GM08714 (cell line): ENCODE measurements around the gene TRPC4.

Experiments used
- H3K4me3 ChIP-seq: fragments of 200-500 bp; sonication (Bioruptor generic); 2 replicates; pipeline ENCODE4 v1.5.1; 2014; ENCODE audit warnings: mild to moderate bottlenecking, low read length, inconsistent platforms
- ZNF274 ChIP-seq: IDR thresholded peaks from 2 replicates; pipeline ENCODE4 v1.6.1; 2012; ENCODE audit warnings: mild to moderate bottlenecking, low read depth, low read length

Gene TRPC4

DNA sequence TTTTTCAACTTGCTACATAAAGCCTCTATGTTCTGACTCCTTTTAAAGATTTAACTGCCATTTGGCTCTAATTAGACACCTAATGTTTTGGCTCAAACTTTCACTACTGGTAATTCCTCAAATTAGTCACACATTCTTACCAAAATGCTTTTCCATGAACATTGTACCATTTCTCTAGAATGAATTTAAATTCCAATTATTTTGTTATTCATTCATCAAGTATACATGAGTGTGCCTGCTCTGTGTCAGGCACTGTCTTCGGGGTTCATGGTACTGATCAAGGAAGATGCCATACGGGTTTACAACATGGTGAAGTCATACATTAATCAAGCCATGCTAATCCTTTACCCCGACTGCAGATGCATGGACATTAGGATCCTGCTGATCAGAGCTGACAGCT lies 201.9 kb downstream of the TRPC4 start:
- H3K4me3 ChIP-seq = no peak overlapping the region
- no peak for TF ChIP-seq ZNF274

DNA sequence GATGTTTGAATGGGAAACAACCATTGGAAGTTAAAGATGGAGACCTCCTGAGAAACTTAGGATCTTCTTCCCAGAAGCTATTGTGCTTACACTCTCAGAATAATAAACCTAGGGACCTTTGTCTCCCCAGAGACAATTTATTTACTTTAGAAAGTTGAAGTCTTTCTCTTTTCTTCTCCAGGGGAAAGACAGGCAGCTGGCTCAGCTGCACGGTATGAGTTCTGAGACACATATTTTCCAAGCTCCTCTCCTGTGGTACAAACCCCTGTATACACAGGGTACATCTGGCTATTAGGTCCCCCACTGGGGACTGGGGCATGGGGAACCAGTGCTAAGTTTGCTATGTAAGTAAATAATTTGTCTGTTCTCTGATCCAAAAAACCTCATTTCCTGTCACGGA lies 203.5 kb downstream of the TRPC4 start:
- no peak overlapping the region for H3K4me3 ChIP-seq
- TF ChIP-seq ZNF274 = no peak

DNA sequence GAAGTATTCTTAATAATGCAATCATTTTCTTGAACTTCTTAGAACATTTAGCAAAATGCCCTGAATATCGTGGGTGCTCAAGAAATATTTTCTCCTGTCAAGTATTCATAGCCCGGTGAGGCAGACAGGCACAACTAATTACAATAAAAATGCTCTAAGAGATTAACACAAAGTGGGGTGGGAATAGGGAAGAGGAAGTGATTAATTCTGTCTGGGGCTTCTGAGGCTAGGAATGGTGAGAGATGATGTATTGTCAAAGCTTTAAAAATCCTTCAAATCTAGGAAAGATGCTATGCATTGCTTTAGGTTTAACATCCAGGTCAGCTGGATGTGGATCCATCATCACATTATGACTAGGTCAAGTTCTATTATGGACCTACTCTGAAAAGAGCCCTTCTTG lies 204.2 kb downstream of the TRPC4 start:
- TF ChIP-seq ZNF274 = no peak
- H3K4me3 ChIP-seq = no peak overlapping the region

DNA sequence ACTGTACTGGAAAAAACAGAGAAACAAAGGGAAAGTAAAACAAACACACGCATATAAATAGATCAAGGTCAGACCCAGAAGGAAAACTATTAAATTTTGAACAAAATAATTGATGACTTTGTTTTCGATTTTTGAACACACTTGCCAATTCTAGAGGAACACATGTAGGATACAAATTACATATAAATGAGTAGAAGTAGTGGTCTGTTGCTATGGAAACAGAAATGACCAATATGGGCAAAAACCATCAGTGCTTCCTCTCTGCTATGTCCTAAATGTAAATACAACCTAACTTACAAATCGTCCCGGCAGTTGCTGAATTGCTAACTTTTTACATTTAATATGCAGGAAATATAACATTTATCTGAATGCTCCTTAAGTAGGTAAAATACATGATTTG lies 205.8 kb downstream of the TRPC4 start:
- no peak for TF ChIP-seq ZNF274

GRCh38 chr13:37662624-37663023 lies 206.9 kb downstream of the TRPC4 start:
- H3K4me3 ChIP-seq = no peak overlapping the region
- TF ChIP-seq ZNF274 = no peak

More for the DNA sequence above, 205.8 kb downstream of the TRPC4 start:
- no peak overlapping the region for H3K4me3 ChIP-seq

- no peak for TF ChIP-seq ZNF274
- H3K4me3 ChIP-seq = no peak overlapping the region
Observed at GRCh38 chr13:37657956-37658355, 211.6 kb downstream of the TRPC4 start.

DNA sequence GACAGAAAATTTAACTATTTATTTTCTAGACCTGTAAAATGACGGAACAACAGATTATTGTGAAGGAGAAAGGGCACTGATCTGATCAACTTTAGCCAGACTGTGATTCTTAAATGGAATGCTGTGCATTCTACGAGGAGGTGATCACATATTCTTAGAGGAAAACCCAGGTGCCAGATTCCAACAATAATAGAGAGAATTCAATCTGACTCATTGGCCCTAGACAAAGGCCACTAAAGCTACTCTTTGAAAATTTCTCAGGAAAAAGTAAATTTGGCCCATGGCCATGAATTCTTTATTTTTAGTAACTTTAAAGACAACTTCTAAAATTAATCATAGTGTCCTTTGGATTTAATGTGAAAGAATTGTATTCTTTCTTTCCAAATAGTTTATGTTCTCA lies 212.4 kb downstream of the TRPC4 start:
- no peak overlapping the region for H3K4me3 ChIP-seq
- no peak for TF ChIP-seq ZNF274

GRCh38 chr13:37656247-37656940 lies 213.2 kb downstream of the TRPC4 start:
- no peak for TF ChIP-seq ZNF274

DNA sequence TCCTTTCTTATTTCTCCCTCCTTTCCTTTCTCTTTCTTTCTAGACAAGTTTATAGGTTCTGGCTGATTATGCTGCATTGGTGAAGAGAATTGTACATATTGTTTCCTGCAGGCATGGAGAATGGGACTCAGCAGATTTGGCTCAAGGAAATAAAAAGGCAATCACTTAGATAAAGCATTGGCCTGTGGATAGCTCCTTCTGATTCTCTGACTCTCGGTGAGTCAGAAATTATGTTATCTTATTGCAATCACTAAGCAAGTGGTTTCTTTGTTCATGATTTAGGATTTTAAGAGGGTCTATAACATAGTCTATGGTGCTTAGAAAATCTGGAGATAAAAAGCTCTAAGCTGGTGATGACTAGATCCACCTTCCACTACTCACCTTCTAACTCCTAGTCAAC lies 217.0 kb downstream of the TRPC4 start:
- no peak overlapping the region for H3K4me3 ChIP-seq
- no peak for TF ChIP-seq ZNF274

More at GRCh38 chr13:37656247-37656940, 213.2 kb downstream of the TRPC4 start:
- no peak overlapping the region for H3K4me3 ChIP-seq

GRCh38 chr13:37651891-37652290 lies 217.7 kb downstream of the TRPC4 start:
- no peak overlapping the region for H3K4me3 ChIP-seq
- no peak for TF ChIP-seq ZNF274

DNA sequence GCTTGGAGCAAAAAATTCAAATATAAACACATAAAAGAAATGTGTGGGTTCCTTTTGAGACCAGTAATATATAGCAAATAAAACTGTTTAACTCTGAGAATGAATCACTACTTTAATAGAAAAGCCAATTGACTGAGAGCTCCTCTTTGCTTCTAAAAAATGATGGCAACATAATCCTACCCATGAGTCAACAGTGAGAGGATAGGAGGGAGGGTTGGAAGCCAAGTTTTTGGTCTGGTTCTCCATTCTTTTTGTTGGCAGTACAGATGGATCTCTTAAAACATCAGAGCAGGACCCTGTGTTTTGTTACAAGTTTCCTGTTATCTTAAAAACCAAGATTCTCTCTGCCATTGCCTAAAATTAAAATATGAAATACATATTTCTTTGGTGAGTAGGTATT lies 221.0 kb downstream of the TRPC4 start:
- no peak overlapping the region for H3K4me3 ChIP-seq
- no peak for TF ChIP-seq ZNF274

- TF ChIP-seq ZNF274 = no peak
- no peak overlapping the region for H3K4me3 ChIP-seq
Observed at GRCh38 chr13:37647031-37647650, 222.4 kb downstream of the TRPC4 start.

- no peak for TF ChIP-seq ZNF274
Observed at GRCh38 chr13:37646531-37646930, 223.0 kb downstream of the TRPC4 start.

DNA sequence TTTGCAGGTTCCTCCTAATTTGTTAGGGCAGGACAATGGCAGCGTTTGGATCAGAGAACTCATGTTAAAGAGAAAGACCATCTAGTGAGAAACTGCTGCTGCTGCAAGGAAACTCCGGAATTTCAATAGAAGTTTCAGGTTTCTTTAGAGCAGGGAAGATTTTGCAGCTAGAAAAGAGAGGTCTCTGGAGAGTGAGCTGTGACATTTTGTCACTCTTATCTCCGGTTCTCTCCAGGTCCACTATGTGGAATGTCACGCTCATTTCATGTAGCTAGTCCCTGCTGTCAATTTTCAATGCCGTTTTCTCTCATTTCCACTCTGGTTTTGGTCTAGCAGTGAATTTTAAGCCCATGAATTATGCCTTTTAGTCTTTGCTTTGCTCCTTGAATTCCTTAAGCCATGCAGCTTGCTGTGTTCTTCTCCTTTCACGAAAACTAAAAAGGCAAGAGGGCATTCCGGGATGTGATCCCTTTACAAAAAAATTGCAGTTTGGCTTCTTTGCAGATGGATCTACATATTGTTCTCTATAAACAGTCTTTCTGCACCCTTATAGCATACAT lies 224.3 kb downstream of the TRPC4 start:
- TF ChIP-seq ZNF274 = no peak
- no peak overlapping the region for H3K4me3 ChIP-seq

More at GRCh38 chr13:37646531-37646930, 223.0 kb downstream of the TRPC4 start:
- no peak overlapping the region for H3K4me3 ChIP-seq

DNA sequence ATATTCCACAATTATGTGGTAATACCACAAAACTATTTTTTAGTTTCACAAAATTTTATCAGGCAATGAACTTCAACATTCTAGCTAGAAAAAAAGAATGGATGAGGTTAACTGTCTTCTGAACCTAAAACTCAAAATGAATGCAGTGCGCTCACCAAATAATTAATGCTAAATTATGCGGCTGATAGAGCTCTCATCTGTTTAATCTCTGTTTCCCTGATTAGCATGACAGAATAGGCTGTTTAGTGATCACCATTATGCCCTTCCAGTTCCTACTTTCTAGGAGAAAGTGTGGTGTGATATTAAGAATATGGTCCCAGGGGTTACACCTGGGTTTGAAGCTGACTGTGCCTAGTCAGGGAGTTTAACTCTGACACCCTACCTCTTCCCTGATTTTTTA lies 228.2 kb downstream of the TRPC4 start:
- H3K4me3 ChIP-seq = no peak overlapping the region
- TF ChIP-seq ZNF274 = no peak
